Gastroesophageal sphincter (tissue), 2 donors: ENCODE data around the gene DEFB132.

ENCODE experiments used
- POLR2A ChIP-seq, 2 donors: fragments of 450-650 bp; IDR thresholded peaks; one replicate each; pipeline ENCODE4 v1.6.1; 2017; ENCODE audit warnings: antibody characterized with exemption in 2 of 2, mild to moderate bottlenecking in 2 of 2, moderate library complexity in 1 of 2
- POLR2AphosphoS5 ChIP-seq: sonication (generic); formaldehyde crosslinking; IDR thresholded peaks from one replicate; pipeline ENCODE4 v1.6.1; 2017; ENCODE audit warnings: antibody characterized with exemption

DNA sequence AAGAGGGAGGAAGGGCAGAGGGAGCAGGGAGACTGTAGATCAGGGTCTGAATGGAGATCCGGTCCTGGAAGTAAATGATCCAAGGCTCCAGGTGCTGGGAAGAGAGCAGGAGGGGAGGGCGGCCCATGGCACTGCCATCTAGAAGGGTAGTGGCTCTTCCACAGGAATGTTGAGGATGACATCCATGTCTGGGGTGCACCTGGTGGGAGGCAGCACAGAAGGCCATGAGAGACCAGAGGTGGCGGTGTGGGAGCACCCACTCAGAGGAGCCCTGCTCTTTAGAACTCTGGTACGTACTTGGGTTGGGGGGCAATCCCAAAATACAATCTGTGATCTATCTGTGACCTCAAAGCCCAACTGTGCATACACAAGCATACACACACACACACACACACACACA is 13.5 kb downstream of the DEFB132 start:
- TF ChIP-seq POLR2AphosphoS5 (no peak), POLR2A (IDR thresholded peaks at IDR 0.05) (no peak)
